ENCODE data around the gene FAM24B. TPM values are rescaled to one million over a fixed set of nuclear protein-coding genes. Genes with fewer than 3 reads are reported as not detected.
"Not testable (repeated sequence)": the region's sequence is repeated elsewhere in the genome, so short reads cannot be mapped to it uniquely, and the experiment has no call there.

The FAM24B gene
- not detected in 2 replicates for total RNA-seq (2014; rRNA removed; shearing (Covaris generic))

GRCh38 chr10:122879339-122880273 is at the start of gene FAM24B:
TSS of gene FAM24B (minus strand) at chr10:122879581. CDS start at chr10:122850515, 29,066 bp downstream.
- no peak for DNase-seq (ENCODE audit: low spot score)

GRCh38 chr10:122915700-122916099 is 36.3 kb upstream of the FAM24B start:
- no peak for DNase-seq (ENCODE audit: low spot score)

GRCh38 chr10:122911889-122912484 is 32.6 kb upstream of the FAM24B start:
- DNase-seq (ENCODE audit: low spot score) = peak; percentile 26

GRCh38 chr10:122910310-122910709 is 30.9 kb upstream of the FAM24B start, which contains the start of gene FAM24A:
TSS of gene FAM24A (plus strand) at chr10:122910610. CDS start at chr10:122911635, 1,025 bp downstream.
- DNase-seq (ENCODE audit: low spot score) = no peak

GRCh38 chr10:122903861-122904260 is 24.5 kb upstream of the FAM24B start:
- DNase-seq (ENCODE audit: low spot score) = not testable (repeated sequence)

GRCh38 chr10:122894261-122894944 is 15.0 kb upstream of the FAM24B start:
- no peak for DNase-seq (ENCODE audit: low spot score)

- DNase-seq (ENCODE audit: low spot score) = no peak
These were observed 4.8 kb upstream of the FAM24B start for GRCh38 chr10:122884166-122884565.

- no peak for DNase-seq (ENCODE audit: low spot score)
These were observed 3.4 kb upstream of the FAM24B start for GRCh38 chr10:122882766-122883165.

GRCh38 chr10:122878799-122879338 is 512 bp downstream of the FAM24B start:
- no peak for DNase-seq (ENCODE audit: low spot score)

- no peak for DNase-seq (ENCODE audit: low spot score)
These were observed 2.1 kb downstream of the FAM24B start for GRCh38 chr10:122877264-122877663.

GRCh38 chr10:122876467-122876855 is 2.9 kb downstream of the FAM24B start:
- no peak for DNase-seq (ENCODE audit: low spot score)

GRCh38 chr10:122875843-122876466 is 3.4 kb downstream of the FAM24B start:
- DNase-seq (ENCODE audit: low spot score) = no peak

- DNase-seq (ENCODE audit: low spot score) = not testable (repeated sequence)
These were observed 7.4 kb downstream of the FAM24B start for GRCh38 chr10:122871947-122872346.

- DNase-seq (ENCODE audit: low spot score) = not testable (repeated sequence)
These were observed 10.6 kb downstream of the FAM24B start for GRCh38 chr10:122868768-122869167.

- DNase-seq (ENCODE audit: low spot score) = not testable (repeated sequence)
These were observed 12.5 kb downstream of the FAM24B start for GRCh38 chr10:122866757-122867482.

GRCh38 chr10:122864901-122865300 is 14.5 kb downstream of the FAM24B start:
- no peak for DNase-seq (ENCODE audit: low spot score)

- DNase-seq (ENCODE audit: low spot score) = no peak
These were observed 15.2 kb downstream of the FAM24B start for GRCh38 chr10:122864194-122864592.

- no peak for DNase-seq (ENCODE audit: low spot score)
These were observed 15.9 kb downstream of the FAM24B start for GRCh38 chr10:122863216-122864193.

GRCh38 chr10:122861711-122862161 is 17.6 kb downstream of the FAM24B start:
- peak; percentile 37 for DNase-seq (ENCODE audit: low spot score)
